ENCODE measurements around the gene STX2.

STX2 gene

GRCh38 chr12:130804216-130804615, 34.8 kb downstream of the STX2 start:
- Histone ChIP-seq H3K79me2 (ENCODE audit: insufficient read depth, low read length) (no peaks in the 10 kb centered on the region), H3K4me2 (ENCODE audit: low read depth, low read length, poor library complexity, severe bottlenecking) (no peak overlapping the region), H3K27me3 (ENCODE audit: insufficient read depth, low read length, poor library complexity, severe bottlenecking) (no peaks in the 10 kb centered on the region), H3K9me2 (replicated peaks; ENCODE audit: low read depth, low read length) (no peaks in the 10 kb centered on the region), H3K9me3 (ENCODE audit: insufficient read depth, low read depth, low read length) (peaks cover 7% of the 10 kb centered on the region; the same call in 1 of the 2 replicates), H3K9ac (ENCODE audit: low read depth, low read length, poor library complexity, severe bottlenecking) (no peak overlapping the region), H4K20me1 (ENCODE audit: insufficient read depth, low read length, poor library complexity, severe bottlenecking) (no peaks in the 10 kb centered on the region), H3F3A (ENCODE audit: low read depth) (no peaks in the 10 kb centered on the region), H3K36me3 (ENCODE audit: insufficient read depth, low read length) (peaks cover 58% of the 10 kb centered on the region; the same call in 1 of the 2 replicates), H3K4me3 (ENCODE audit: low read length, poor library complexity, severe bottlenecking) (no peak overlapping the region), H3K4me1 (ENCODE audit: insufficient read depth, low read length, poor library complexity, severe bottlenecking) (no peaks in the 10 kb centered on the region), H2AFZ (ENCODE audit: low read length) (no peak overlapping the region)
- TF ChIP-seq CTCF (conservative IDR thresholded peaks at IDR 0.05; ENCODE audit: low read length), result no peak
- TF ChIP-seq EZH2phosphoT487 (IDR thresholded peaks at IDR 0.05; ENCODE audit: borderline replicate concordance), result no peak

- H4K20me1 ChIP-seq (ENCODE audit: insufficient read depth, low read length, poor library complexity, severe bottlenecking), result no peaks in the 10 kb centered on the region
These were observed 35.3 kb downstream of the STX2 start for GRCh38 chr12:130803702-130804101.

GRCh38 chr12:130800312-130800711, 38.7 kb downstream of the STX2 start:
- H3K9ac ChIP-seq (ENCODE audit: low read depth, low read length, poor library complexity, severe bottlenecking), result no peak overlapping the region
- TF ChIP-seq EZH2phosphoT487 (IDR thresholded peaks at IDR 0.05; ENCODE audit: borderline replicate concordance) (no peak), CTCF (conservative IDR thresholded peaks at IDR 0.05; ENCODE audit: low read length) (no peak)
- H3K4me2 ChIP-seq (ENCODE audit: low read depth, low read length, poor library complexity, severe bottlenecking), result no peak overlapping the region
- H2AFZ ChIP-seq (ENCODE audit: low read length), result no peak overlapping the region
- no peaks in the 10 kb centered on the region for H3K4me1 ChIP-seq (ENCODE audit: insufficient read depth, low read length, poor library complexity, severe bottlenecking)
- no peak overlapping the region for H3K4me3 ChIP-seq (ENCODE audit: low read length, poor library complexity, severe bottlenecking)
- H4K20me1 ChIP-seq (ENCODE audit: insufficient read depth, low read length, poor library complexity, severe bottlenecking), result no peaks in the 10 kb centered on the region
- H3F3A ChIP-seq (ENCODE audit: low read depth), result no peaks in the 10 kb centered on the region
- peaks cover 3% of the 10 kb centered on the region; the same call in 1 of the 2 replicates for H3K9me3 ChIP-seq (ENCODE audit: insufficient read depth, low read depth, low read length)
- H3K9me2 ChIP-seq (replicated peaks; ENCODE audit: low read depth, low read length), result no peaks in the 10 kb centered on the region
- no peaks in the 10 kb centered on the region for H3K27me3 ChIP-seq (ENCODE audit: insufficient read depth, low read length, poor library complexity, severe bottlenecking)
- H3K79me2 ChIP-seq (ENCODE audit: insufficient read depth, low read length), result no peaks in the 10 kb centered on the region
- H3K36me3 ChIP-seq (ENCODE audit: insufficient read depth, low read length), result peaks cover 29% of the 10 kb centered on the region; the same call in 1 of the 2 replicates

More at GRCh38 chr12:130803702-130804101, 35.3 kb downstream of the STX2 start:
- H3K4me1 ChIP-seq (ENCODE audit: insufficient read depth, low read length, poor library complexity, severe bottlenecking), result no peaks in the 10 kb centered on the region
- no peaks in the 10 kb centered on the region for H3K79me2 ChIP-seq (ENCODE audit: insufficient read depth, low read length)
- no peaks in the 10 kb centered on the region for H3K27me3 ChIP-seq (ENCODE audit: insufficient read depth, low read length, poor library complexity, severe bottlenecking)
- TF ChIP-seq EZH2phosphoT487 (IDR thresholded peaks at IDR 0.05; ENCODE audit: borderline replicate concordance) (no peak), CTCF (conservative IDR thresholded peaks at IDR 0.05; ENCODE audit: low read length) (no peak)
- peaks cover 58% of the 10 kb centered on the region; the same call in 1 of the 2 replicates for H3K36me3 ChIP-seq (ENCODE audit: insufficient read depth, low read length)
- H3K9ac ChIP-seq (ENCODE audit: low read depth, low read length, poor library complexity, severe bottlenecking), result no peak overlapping the region
- no peak overlapping the region for H2AFZ ChIP-seq (ENCODE audit: low read length)
- no peak overlapping the region for H3K4me2 ChIP-seq (ENCODE audit: low read depth, low read length, poor library complexity, severe bottlenecking)
- no peaks in the 10 kb centered on the region for H3F3A ChIP-seq (ENCODE audit: low read depth)
- H3K9me3 ChIP-seq (ENCODE audit: insufficient read depth, low read depth, low read length), result peaks cover 7% of the 10 kb centered on the region; the same call in 1 of the 2 replicates
- H3K4me3 ChIP-seq (ENCODE audit: low read length, poor library complexity, severe bottlenecking), result no peak overlapping the region
- H3K9me2 ChIP-seq (replicated peaks; ENCODE audit: low read depth, low read length), result no peaks in the 10 kb centered on the region

Measured in Loucy (cell line).